Activated T-cell treated with anti-CD3 and anti-CD28 coated beads, Interleukin-2, amount 50 U/mL, for 72 hours (primary cell): ENCODE measurements around the gene DMD. TPM values are rescaled to one million over a fixed set of nuclear protein-coding genes. Genes with fewer than 3 reads are reported as not detected.
A peak's percentile ranks its signal among the peaks of the same experiment; 100 is the strongest.

Source experiments
- ATAC-seq, 2 donors: fragments of 150-1000 bp; cut with Tn5 transposase; replicated peaks in 1 of 2; 2 replicates each; pipeline ENCODE4 v1.10.0; 2021; ENCODE audit warnings: moderate library complexity in 2 of 2, mild to moderate bottlenecking in 1 of 2
- DNase-seq, 2 donors: peaks; one replicate each; pipeline ENCODE4 v3.0.0; 2021 to 2022; ENCODE audit warnings: mixed read lengths in 1 of 2
- H3K27ac Mint-ChIP-seq: one replicate; pipeline ENCODE4 v1.8.0; 2022; ENCODE audit warnings: mild to moderate bottlenecking, moderate library complexity, mixed read lengths
- H3K27me3 Mint-ChIP-seq: one replicate; pipeline ENCODE4 v1.8.0; 2022; ENCODE audit warnings: low read depth, mixed read lengths
- H3K36me3 Mint-ChIP-seq, 2 donors: one replicate each; pipeline ENCODE4 v1.8.0; 2022; ENCODE audit warnings: mixed read lengths in 2 of 2, mild to moderate bottlenecking in 1 of 2; ENCODE audit not compliant: insufficient read depth in 2 of 2
- H3K4me1 Mint-ChIP-seq: one replicate; pipeline ENCODE4 v1.8.0; 2022; ENCODE audit warnings: low read depth, mixed read lengths
- H3K4me3 Mint-ChIP-seq, 2 donors: one replicate each; pipeline ENCODE4 v1.8.0; 2022; ENCODE audit warnings: mild to moderate bottlenecking in 2 of 2, mixed read lengths in 2 of 2, moderate library complexity in 2 of 2
- H3K9me3 Mint-ChIP-seq, 2 donors: one replicate each; pipeline ENCODE4 v1.8.0; 2022; ENCODE audit warnings: mixed read lengths in 2 of 2
- total RNA-seq, 2 donors: library from RNA; stranded (reverse); gene quantifications; one replicate each; pipeline ENCODE4 v1.2.3, GENCODE V29; 2022

DMD gene
- total RNA-seq, 2 donors from 2014 or later, result 2.9 to 4.6 TPM

DNA sequence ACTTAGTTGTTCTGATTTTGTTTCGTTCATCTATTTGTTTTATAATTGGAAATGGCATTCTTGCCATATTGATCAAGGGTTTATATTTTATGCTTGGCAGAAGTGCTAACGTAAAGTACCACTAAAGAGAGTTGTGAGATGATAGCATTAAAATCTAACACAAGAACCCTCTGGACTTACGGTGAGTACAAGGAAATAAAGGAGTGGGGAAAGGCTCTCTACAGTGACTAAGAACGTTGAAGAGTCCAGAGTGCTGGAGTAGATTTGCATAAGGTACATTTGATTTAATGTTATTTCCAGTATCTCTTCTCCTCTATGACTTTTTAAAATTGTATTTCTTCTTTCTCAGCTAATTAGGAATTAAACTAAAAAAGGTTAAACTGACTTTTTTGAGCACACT lies 612.6 kb downstream of the DMD start:
- no peaks in the 10 kb centered on the region for H3K27me3 Mint-ChIP-seq
- ATAC-seq (no peak), DNase-seq (no peak)
- H3K9me3 Mint-ChIP-seq, result peaks cover 2 to 4% of the 10 kb centered on the region in 2 donors
- no peaks in the 10 kb centered on the region for H3K4me1 Mint-ChIP-seq
- H3K4me3 Mint-ChIP-seq, result no peak overlapping the region
- no peaks in the 10 kb centered on the region for H3K36me3 Mint-ChIP-seq
- no peak overlapping the region for H3K27ac Mint-ChIP-seq

- Mint-ChIP-seq H3K36me3 (no peaks in the 10 kb centered on the region), H3K4me3 (no peak overlapping the region)
- ATAC-seq, result no peak
Measured at GRCh38 chrX:32597777-32598176, 613.6 kb downstream of the DMD start.

GRCh38 chrX:32592786-32593185 lies 618.6 kb downstream of the DMD start:
- Mint-ChIP-seq H3K27ac (no peak overlapping the region), H3K9me3 (peaks cover 2 to 8% of the 10 kb centered on the region in 2 donors), H3K4me3 (no peak overlapping the region), H3K36me3 (no peaks in the 10 kb centered on the region), H3K4me1 (no peaks in the 10 kb centered on the region), H3K27me3 (no peaks in the 10 kb centered on the region)
- DNase-seq (no peak), ATAC-seq (no peak)

More at GRCh38 chrX:32597777-32598176, 613.6 kb downstream of the DMD start:
- no peak for DNase-seq
- Mint-ChIP-seq H3K4me1 (no peaks in the 10 kb centered on the region), H3K27me3 (no peaks in the 10 kb centered on the region), H3K27ac (no peak overlapping the region), H3K9me3 (peaks cover 2 to 4% of the 10 kb centered on the region in 2 donors)

DNA sequence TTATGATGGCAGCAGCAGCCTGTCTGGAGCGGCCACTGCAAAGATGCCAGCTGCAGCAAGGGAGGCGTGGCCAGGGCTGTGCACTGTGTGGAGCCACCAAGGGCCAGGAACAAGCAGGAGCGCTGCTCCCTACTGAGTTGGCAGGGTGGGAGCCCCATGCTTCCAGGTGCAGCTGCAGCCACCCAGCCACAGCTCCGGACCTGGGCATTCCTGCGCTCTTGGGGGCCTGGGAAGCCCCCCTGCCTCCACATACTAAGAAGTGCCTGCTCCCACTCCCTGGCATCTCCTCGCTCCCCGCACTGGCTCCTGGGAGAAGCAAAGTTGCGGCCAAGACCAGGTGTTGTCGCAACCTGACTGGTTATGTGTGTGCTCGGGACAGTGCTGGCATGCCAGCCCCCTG lies 619.8 kb downstream of the DMD start:
- ATAC-seq (no peak), DNase-seq (no peak)
- Mint-ChIP-seq H3K4me1 (no peaks in the 10 kb centered on the region), H3K4me3 (no peak overlapping the region), H3K9me3 (peaks cover 0 to 4% of the 10 kb centered on the region in 2 donors), H3K27ac (no peak overlapping the region), H3K27me3 (no peaks in the 10 kb centered on the region), H3K36me3 (no peaks in the 10 kb centered on the region)

GRCh38 chrX:32582729-32583128 lies 628.6 kb downstream of the DMD start:
- Mint-ChIP-seq H3K27ac (no peak overlapping the region), H3K9me3 (peaks cover 0 to 2% of the 10 kb centered on the region in 2 donors), H3K4me3 (no peak overlapping the region), H3K4me1 (no peaks in the 10 kb centered on the region), H3K36me3 (no peaks in the 10 kb centered on the region), H3K27me3 (no peaks in the 10 kb centered on the region)
- ATAC-seq (no peak), DNase-seq (no peak)

GRCh38 chrX:32576885-32577284 lies 634.5 kb downstream of the DMD start:
- H3K36me3 Mint-ChIP-seq, result no peaks in the 10 kb centered on the region
- H3K27me3 Mint-ChIP-seq, result peaks cover 5% of the 10 kb centered on the region
- no peaks in the 10 kb centered on the region for H3K4me1 Mint-ChIP-seq
- no peak overlapping the region for H3K4me3 Mint-ChIP-seq
- DNase-seq (no peak), ATAC-seq (no peak)
- no peak overlapping the region for H3K27ac Mint-ChIP-seq
- no peaks in the 10 kb centered on the region for H3K9me3 Mint-ChIP-seq

DNA sequence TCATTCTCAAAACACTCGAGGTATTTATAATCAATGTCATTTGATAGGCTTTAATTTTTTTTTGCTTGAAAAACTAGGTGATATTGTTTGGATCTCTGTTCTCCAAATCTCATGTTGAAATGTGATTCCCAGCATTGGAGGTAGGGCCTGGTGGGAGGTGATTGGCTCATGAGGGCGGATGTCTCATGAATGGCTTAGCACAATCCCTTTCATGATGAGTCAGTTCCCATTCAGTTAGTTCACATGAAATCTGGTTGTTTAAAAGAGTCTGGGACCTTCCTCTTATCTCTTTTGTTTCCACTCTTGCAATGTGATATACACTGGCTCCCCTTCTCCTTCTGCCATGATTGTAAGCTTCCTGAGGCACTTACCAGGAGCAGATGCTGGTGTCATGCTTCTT lies 638.7 kb downstream of the DMD start:
- Mint-ChIP-seq H3K27me3 (peaks cover 10% of the 10 kb centered on the region), H3K4me1 (no peaks in the 10 kb centered on the region), H3K4me3 (no peak overlapping the region), H3K9me3 (no peaks in the 10 kb centered on the region), H3K27ac (no peak overlapping the region), H3K36me3 (no peaks in the 10 kb centered on the region)
- DNase-seq, result no peak
- no peak for ATAC-seq

- no peak overlapping the region for H3K4me3 Mint-ChIP-seq
- H3K27ac Mint-ChIP-seq, result no peak overlapping the region
- no peak for DNase-seq
- no peak for ATAC-seq
- no peaks in the 10 kb centered on the region for H3K36me3 Mint-ChIP-seq
- H3K4me1 Mint-ChIP-seq, result no peaks in the 10 kb centered on the region
- no peaks in the 10 kb centered on the region for H3K9me3 Mint-ChIP-seq
- H3K27me3 Mint-ChIP-seq, result peaks cover 10% of the 10 kb centered on the region
Measured at GRCh38 chrX:32571579-32571978, 639.8 kb downstream of the DMD start.

- H3K4me3 Mint-ChIP-seq, result no peak overlapping the region
- H3K27ac Mint-ChIP-seq, result no peak overlapping the region
- H3K27me3 Mint-ChIP-seq, result no peaks in the 10 kb centered on the region
- H3K36me3 Mint-ChIP-seq, result no peaks in the 10 kb centered on the region
- DNase-seq, result no peak
- no peaks in the 10 kb centered on the region for H3K4me1 Mint-ChIP-seq
- no peaks in the 10 kb centered on the region for H3K9me3 Mint-ChIP-seq
- no peak for ATAC-seq
Measured at GRCh38 chrX:32562261-32562660, 649.1 kb downstream of the DMD start.

DNA sequence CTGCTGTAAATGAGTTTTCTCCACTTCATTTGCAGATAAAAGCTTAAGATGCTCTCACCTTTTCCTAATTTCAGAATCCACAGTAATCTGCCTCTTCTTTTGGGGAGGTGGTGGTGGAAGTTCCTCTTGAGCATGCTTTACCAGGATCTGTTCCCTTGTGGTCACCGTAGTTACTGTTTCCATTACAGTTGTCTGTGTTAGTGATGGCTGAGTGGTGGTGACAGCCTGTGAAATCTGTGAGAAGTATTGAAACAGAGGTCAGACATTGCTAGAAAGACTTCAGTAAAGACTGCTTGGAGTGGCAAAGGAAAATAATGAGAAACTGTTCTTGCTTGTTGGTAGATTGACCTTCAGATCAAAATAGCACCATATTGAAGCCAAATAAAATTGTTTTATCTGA lies 666.2 kb downstream of the DMD start:
- no peak overlapping the region for H3K27ac Mint-ChIP-seq
- H3K9me3 Mint-ChIP-seq, result no peaks in the 10 kb centered on the region
- no peak for ATAC-seq
- no peaks in the 10 kb centered on the region for H3K4me1 Mint-ChIP-seq
- H3K27me3 Mint-ChIP-seq, result no peaks in the 10 kb centered on the region
- no peaks in the 10 kb centered on the region for H3K36me3 Mint-ChIP-seq
- no peak for DNase-seq
- H3K4me3 Mint-ChIP-seq, result no peak overlapping the region

GRCh38 chrX:32538554-32538953 lies 672.8 kb downstream of the DMD start:
- Mint-ChIP-seq H3K4me1 (peaks cover 5% of the 10 kb centered on the region), H3K4me3 (no peak overlapping the region), H3K27ac (no peak overlapping the region), H3K36me3 (no peaks in the 10 kb centered on the region), H3K9me3 (no peaks in the 10 kb centered on the region), H3K27me3 (peaks cover 46% of the 10 kb centered on the region)
- ATAC-seq (no peak), DNase-seq (no peak)

DNA sequence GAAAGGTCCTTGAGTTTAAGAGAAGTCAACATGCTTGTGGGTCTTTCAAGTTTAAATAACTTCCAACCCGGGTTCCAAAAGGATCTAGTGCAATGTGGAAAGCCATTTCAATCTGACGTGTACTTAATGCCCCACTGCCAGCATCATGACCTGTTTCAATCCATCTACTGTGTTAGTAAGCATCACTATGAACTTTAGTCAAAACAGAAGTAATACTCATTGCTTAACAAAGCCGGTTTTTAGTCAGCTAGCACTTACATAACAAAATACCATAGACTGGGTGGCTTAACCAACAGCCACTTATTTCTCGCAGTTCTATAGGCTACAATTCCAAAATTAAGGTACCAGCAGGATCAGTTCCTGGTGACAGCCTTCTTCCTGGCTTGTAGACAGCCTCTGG lies 677.5 kb downstream of the DMD start:
- ATAC-seq, result peak; percentile 66 to 70

DNA sequence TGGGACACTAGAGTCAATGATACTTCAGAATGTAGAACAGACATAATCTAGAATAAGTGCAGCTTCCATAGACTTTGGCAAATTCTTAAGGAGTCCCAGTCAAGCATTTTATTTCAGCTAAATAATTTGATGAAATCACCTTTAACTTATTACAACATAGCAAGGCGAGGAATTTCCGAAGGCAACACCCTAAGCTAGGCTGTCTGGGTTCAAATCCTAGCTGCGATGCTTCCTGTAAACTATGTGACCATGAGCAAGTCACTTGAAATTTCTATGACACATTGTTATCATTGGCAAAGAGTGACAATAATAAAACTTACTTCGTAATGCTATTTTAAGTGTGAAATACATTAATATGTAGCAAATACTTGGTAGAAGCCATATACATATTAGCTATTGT lies 679.1 kb downstream of the DMD start:
- Mint-ChIP-seq H3K4me3 (no peak overlapping the region), H3K27me3 (peaks cover 40% of the 10 kb centered on the region), H3K36me3 (no peaks in the 10 kb centered on the region), H3K9me3 (no peaks in the 10 kb centered on the region), H3K4me1 (peaks cover 5% of the 10 kb centered on the region), H3K27ac (no peak overlapping the region)
- no peak for DNase-seq
- no peak for ATAC-seq

More for the DNA sequence above, 677.5 kb downstream of the DMD start:
- H3K9me3 Mint-ChIP-seq, result no peaks in the 10 kb centered on the region
- no peak for DNase-seq
- H3K27me3 Mint-ChIP-seq, result peaks cover 52% of the 10 kb centered on the region
- no peak overlapping the region for H3K4me3 Mint-ChIP-seq
- H3K27ac Mint-ChIP-seq, result no peak overlapping the region
- no peaks in the 10 kb centered on the region for H3K36me3 Mint-ChIP-seq
- peaks cover 5% of the 10 kb centered on the region for H3K4me1 Mint-ChIP-seq

DNA sequence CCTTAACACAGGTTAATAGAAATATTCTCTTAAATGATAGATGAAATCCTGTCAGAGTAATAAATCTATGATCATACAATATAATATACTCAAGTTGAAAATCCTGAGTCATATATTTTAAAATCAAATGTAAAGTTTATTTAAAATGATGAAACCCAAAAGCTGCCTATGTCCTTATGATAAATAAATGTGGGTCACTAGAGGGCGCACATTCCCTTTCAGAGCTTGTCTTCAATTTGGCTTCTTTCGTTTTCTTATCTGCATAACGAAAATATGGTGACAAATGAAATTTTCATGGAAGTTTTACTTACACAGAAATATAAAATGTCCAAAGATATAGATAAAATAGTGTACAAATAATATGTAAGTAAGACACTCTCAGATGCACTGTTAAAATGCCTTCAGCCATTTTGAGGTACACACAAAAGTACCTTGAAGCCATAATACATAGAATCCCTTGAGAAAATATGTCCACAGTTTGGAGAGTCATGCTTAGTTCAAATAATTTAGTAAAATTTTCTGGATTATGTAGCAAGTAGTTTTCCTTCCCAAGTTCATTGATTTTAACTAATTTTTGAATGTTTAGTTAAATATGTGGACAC lies 680.4 kb downstream of the DMD start:
- DNase-seq (peak; percentile 3 to 12), ATAC-seq (no peak)
- Mint-ChIP-seq H3K27ac (no peak overlapping the region), H3K27me3 (peaks cover 30% of the 10 kb centered on the region), H3K9me3 (no peaks in the 10 kb centered on the region), H3K36me3 (no peaks in the 10 kb centered on the region), H3K4me3 (no peak overlapping the region), H3K4me1 (peaks cover 5% of the 10 kb centered on the region)
